H9 (cell line): ENCODE data around the gene GRAP2. TPM values are rescaled to one million over a fixed set of nuclear protein-coding genes. Genes with fewer than 3 reads are reported as not detected.

Experiments used
- DNase-seq: peaks from one replicate; pipeline ENCODE4 v3.0.0-alpha.2; 2017
- H2AFZ ChIP-seq: one replicate; pipeline ENCODE4 v1.6.1; 2013; ENCODE audit warnings: mild to moderate bottlenecking, low read length, control low read depth, moderate library complexity
- H2AK5ac ChIP-seq: 2 replicates; pipeline ENCODE4 v1.6.1; 2013; ENCODE audit warnings: low read length, control low read depth, mixed read lengths; ENCODE audit not compliant: insufficient read length
- H2BK120ac ChIP-seq: one replicate; pipeline ENCODE4 v1.6.1; 2013; ENCODE audit warnings: low read depth, mild to moderate bottlenecking, low read length, control low read depth, inconsistent platforms; ENCODE audit not compliant: poor library complexity, severe bottlenecking
- H2BK12ac ChIP-seq: 2 replicates; pipeline ENCODE4 v1.6.1; 2013; ENCODE audit warnings: low read length, control low read depth, mixed read lengths, low read depth; ENCODE audit not compliant: insufficient read length
- H2BK15ac ChIP-seq: 2 replicates; pipeline ENCODE4 v1.6.1; 2013; ENCODE audit warnings: low read depth, low read length, control low read depth
- H2BK20ac ChIP-seq: one replicate; pipeline ENCODE4 v1.6.1; 2013; ENCODE audit warnings: low read depth, mild to moderate bottlenecking, low read length, control low read depth, inconsistent platforms; ENCODE audit not compliant: poor library complexity, severe bottlenecking
- H2BK5ac ChIP-seq: 2 replicates; pipeline ENCODE4 v1.6.1; 2013; ENCODE audit warnings: low read length, control low read depth, mixed read lengths; ENCODE audit not compliant: insufficient read length
- H3K14ac ChIP-seq: 2 replicates; pipeline ENCODE4 v1.6.1; 2013; ENCODE audit warnings: low read length, control low read depth; ENCODE audit not compliant: insufficient read depth
- H3K18ac ChIP-seq: 2 replicates; pipeline ENCODE4 v1.6.1; 2013; ENCODE audit warnings: low read depth, mild to moderate bottlenecking, mixed read lengths, low read length, control low read depth; ENCODE audit not compliant: insufficient read length
- H3K23ac ChIP-seq: 2 replicates; pipeline ENCODE4 v1.6.1; 2013; ENCODE audit warnings: low read length, control low read depth, mixed read lengths, low read depth; ENCODE audit not compliant: insufficient read length
- H3K23me2 ChIP-seq: 2 replicates; pipeline ENCODE4 v1.6.1; 2013; ENCODE audit warnings: low read depth, mild to moderate bottlenecking, mixed read lengths, low read length, control low read depth; ENCODE audit not compliant: insufficient read length, poor library complexity, severe bottlenecking
- H3K27ac ChIP-seq: 2 replicates; pipeline ENCODE4 v1.5.1; 2013; ENCODE audit warnings: low read length, control low read depth, mixed read lengths, low read depth; ENCODE audit not compliant: insufficient read length
- H3K27me3 ChIP-seq: 2 replicates; pipeline ENCODE4 v1.6.1; 2013; ENCODE audit warnings: low read length, control low read depth, inconsistent platforms; ENCODE audit not compliant: insufficient read depth
- H3K4ac ChIP-seq: 2 replicates; pipeline ENCODE4 v1.6.1; 2013; ENCODE audit warnings: low read depth, mild to moderate bottlenecking, control low read depth, inconsistent platforms, low read length, moderate library complexity
- H3K4me1 ChIP-seq: 2 replicates; pipeline ENCODE4 v1.6.1; 2013; ENCODE audit warnings: low read length, control low read depth, inconsistent platforms; ENCODE audit not compliant: insufficient read depth
- H3K4me2 ChIP-seq: 2 replicates; pipeline ENCODE4 v1.6.1; 2013; ENCODE audit warnings: low read length, control low read depth, mixed read lengths; ENCODE audit not compliant: insufficient read length, insufficient read depth
- H3K56ac ChIP-seq: 2 replicates; pipeline ENCODE4 v1.6.1; 2013; ENCODE audit warnings: low read depth, mild to moderate bottlenecking, mixed read lengths, low read length, control low read depth; ENCODE audit not compliant: insufficient read length
- H3K79me1 ChIP-seq: 2 replicates; pipeline ENCODE4 v1.6.1; 2013; ENCODE audit warnings: low read depth, mild to moderate bottlenecking, moderate library complexity, low read length, control low read depth, inconsistent platforms; ENCODE audit not compliant: insufficient read depth, poor library complexity, severe bottlenecking
- H3K79me2 ChIP-seq: 2 replicates; pipeline ENCODE4 v1.6.1; 2013; ENCODE audit warnings: low read length, control low read depth, inconsistent platforms; ENCODE audit not compliant: insufficient read depth
- H3K9ac ChIP-seq: 2 replicates; pipeline ENCODE4 v1.6.1; 2013; ENCODE audit warnings: low read length, control low read depth, mixed read lengths; ENCODE audit not compliant: insufficient read length; ENCODE audit errors: extremely low read depth
- H3K9me3 ChIP-seq: one replicate; pipeline ENCODE4 v1.6.1; 2013; ENCODE audit warnings: low read depth, low read length, inconsistent platforms; ENCODE audit not compliant: control insufficient read depth
- H3T11ph ChIP-seq: one replicate; pipeline ENCODE4 v1.6.1; 2013; ENCODE audit warnings: mild to moderate bottlenecking, low read length, control low read depth, inconsistent platforms
- H4K20me1 ChIP-seq: one replicate; pipeline ENCODE4 v1.6.1; 2013; ENCODE audit not compliant: control insufficient read depth, insufficient read length, insufficient read depth
- H4K5ac ChIP-seq: 2 replicates; pipeline ENCODE4 v1.6.1; 2013; ENCODE audit warnings: low read depth, mild to moderate bottlenecking, mixed read lengths, low read length, control low read depth; ENCODE audit not compliant: insufficient read length
- H4K8ac ChIP-seq: replicated peaks from 2 replicates; pipeline ENCODE4 v1.6.1; 2013; ENCODE audit warnings: low read length, control low read depth, mixed read lengths, low read depth; ENCODE audit not compliant: insufficient read length
- H4K91ac ChIP-seq: 2 replicates; pipeline ENCODE4 v1.6.1; 2013; ENCODE audit warnings: low read depth, mild to moderate bottlenecking, moderate library complexity, mixed read lengths, low read length, control low read depth; ENCODE audit not compliant: insufficient read length
- H3K27ac Mint-ChIP-seq, 3 experiments: 2 replicates in 2 of 3; 3 replicates in 1 of 3; pipeline ENCODE4 v1.8.0; 2020 to 2021; ENCODE audit warnings: mixed read lengths in 3 of 3, mild to moderate bottlenecking in 1 of 3, moderate library complexity in 1 of 3
- H3K27me3 Mint-ChIP-seq: 2 replicates; pipeline ENCODE4 v1.8.0; 2021; ENCODE audit warnings: low read depth, mild to moderate bottlenecking, moderate library complexity, mixed read lengths
- H3K36me3 Mint-ChIP-seq, 3 experiments: 2 replicates in 2 of 3; 3 replicates in 1 of 3; pipeline ENCODE4 v1.8.0; 2020 to 2021; ENCODE audit warnings: low read depth in 3 of 3, mixed read lengths in 3 of 3; ENCODE audit not compliant: insufficient read depth in 1 of 3
- H3K4me1 Mint-ChIP-seq, 2 experiments: 2 replicates each; pipeline ENCODE4 v1.8.0; 2020; ENCODE audit warnings: mixed read lengths in 2 of 2
- H3K4me3 Mint-ChIP-seq, 2 experiments: 2 replicates in 1 of 2; 3 replicates in 1 of 2; pipeline ENCODE4 v1.8.0; 2020 to 2021; ENCODE audit warnings: mild to moderate bottlenecking in 2 of 2, mixed read lengths in 2 of 2, moderate library complexity in 1 of 2
- H3K9me3 Mint-ChIP-seq, 2 experiments: 2 replicates in 1 of 2; 3 replicates in 1 of 2; pipeline ENCODE4 v1.8.0; 2020; ENCODE audit warnings: mild to moderate bottlenecking in 2 of 2, mixed read lengths in 2 of 2, moderate library complexity in 1 of 2
- WGBS: extraction: QIAGEN DNeasy Blood & Tissue Kit; methylation state at CpG from one replicate; pipeline ENCODE4 v1.1.7; 2013; ENCODE audit warnings: missing lambda C conversion rate, low lambda C conversion rate, mixed read lengths; ENCODE audit not compliant: insufficient read length; ENCODE audit errors: extremely low coverage; 5-methylcytosine and 5-hydroxymethylcytosine counted together
- total RNA-seq: library from RNA; stranded (reverse); gene quantifications from 2 replicates; pipeline ENCODE4 v1.2.1, GENCODE V29; 2021
- TF ChIP-seq, protein P1 (sequence below): fragments of 200-600 bp; sonication (generic); conservative IDR thresholded peaks from 3 replicates; pipeline ENCODE4 v1.8.0; 2021; ENCODE audit warnings: antibody characterized with exemption, mild to moderate bottlenecking

The GRAP2 gene
- total RNA-seq, 1 experiment from 2014 or later = not detected

DNA sequence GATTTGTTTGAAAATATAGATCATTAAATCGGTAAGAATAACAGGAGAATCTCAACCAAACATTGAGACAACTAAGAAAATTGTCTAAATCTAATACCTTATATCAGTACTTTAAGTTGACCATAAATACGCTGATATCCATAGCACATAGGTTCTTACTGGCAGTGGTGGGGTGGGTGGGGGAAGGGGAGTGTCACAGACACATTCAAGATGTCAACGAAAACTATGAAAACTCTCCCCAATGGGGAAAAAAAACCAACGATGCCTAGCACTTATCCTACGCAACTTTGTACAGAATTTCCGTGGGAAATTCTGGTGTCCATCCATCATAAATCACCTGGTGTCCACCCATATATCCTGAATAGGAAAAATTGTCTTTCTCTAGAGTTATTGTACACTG is 6.2 kb downstream of the GRAP2 start:
- no peak overlapping the region for H3K4ac ChIP-seq
- no peaks in the 10 kb centered on the region for H3K4me1 ChIP-seq
- no peaks in the 10 kb centered on the region for H3K27me3 ChIP-seq
- H3K4me2 ChIP-seq = no peak overlapping the region
- Mint-ChIP-seq H3K27me3 (peaks cover 5% of the 10 kb centered on the region; the same call in 1 of the 2 replicates), H3K4me1 (peaks cover 9 to 16% of the 10 kb centered on the region in 2 experiments), H3K4me3 (no peak overlapping the region; a peak in 1 of 5 replicates), H3K9me3 (no peaks in the 10 kb centered on the region), H3K27ac (no peak overlapping the region), H3K36me3 (no peaks in the 10 kb centered on the region)
- no peak overlapping the region for H4K5ac ChIP-seq
- no peak overlapping the region for H4K91ac ChIP-seq
- no peak overlapping the region for H2BK12ac ChIP-seq
- H4K8ac ChIP-seq = no peak overlapping the region
- no peak overlapping the region for H2AK5ac ChIP-seq
- WGBS = no CpG with 5 or more reads among the region's 6 CpGs
- H3T11ph ChIP-seq = no peak overlapping the region
- H3K23me2 ChIP-seq = no peaks in the 10 kb centered on the region
- H3K56ac ChIP-seq = no peak overlapping the region
- no peak overlapping the region for H3K9ac ChIP-seq
- no peaks in the 10 kb centered on the region for H4K20me1 ChIP-seq
- TF ChIP-seq, protein P1, sequence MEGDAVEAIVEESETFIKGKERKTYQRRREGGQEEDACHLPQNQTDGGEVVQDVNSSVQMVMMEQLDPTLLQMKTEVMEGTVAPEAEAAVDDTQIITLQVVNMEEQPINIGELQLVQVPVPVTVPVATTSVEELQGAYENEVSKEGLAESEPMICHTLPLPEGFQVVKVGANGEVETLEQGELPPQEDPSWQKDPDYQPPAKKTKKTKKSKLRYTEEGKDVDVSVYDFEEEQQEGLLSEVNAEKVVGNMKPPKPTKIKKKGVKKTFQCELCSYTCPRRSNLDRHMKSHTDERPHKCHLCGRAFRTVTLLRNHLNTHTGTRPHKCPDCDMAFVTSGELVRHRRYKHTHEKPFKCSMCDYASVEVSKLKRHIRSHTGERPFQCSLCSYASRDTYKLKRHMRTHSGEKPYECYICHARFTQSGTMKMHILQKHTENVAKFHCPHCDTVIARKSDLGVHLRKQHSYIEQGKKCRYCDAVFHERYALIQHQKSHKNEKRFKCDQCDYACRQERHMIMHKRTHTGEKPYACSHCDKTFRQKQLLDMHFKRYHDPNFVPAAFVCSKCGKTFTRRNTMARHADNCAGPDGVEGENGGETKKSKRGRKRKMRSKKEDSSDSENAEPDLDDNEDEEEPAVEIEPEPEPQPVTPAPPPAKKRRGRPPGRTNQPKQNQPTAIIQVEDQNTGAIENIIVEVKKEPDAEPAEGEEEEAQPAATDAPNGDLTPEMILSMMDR = no peak
- H3K14ac ChIP-seq = no peak overlapping the region
- DNase-seq = no peak
- no peaks in the 10 kb centered on the region for H3K79me1 ChIP-seq
- no peak overlapping the region for H3K18ac ChIP-seq
- no peak overlapping the region for H3K27ac ChIP-seq
- no peaks in the 10 kb centered on the region for H3K79me2 ChIP-seq
- H2BK120ac ChIP-seq = no peak overlapping the region
- H2BK5ac ChIP-seq = no peak overlapping the region
- no peak overlapping the region for H2BK15ac ChIP-seq
- no peaks in the 10 kb centered on the region for H3K9me3 ChIP-seq
- no peak overlapping the region for H2BK20ac ChIP-seq
- no peak overlapping the region for H2AFZ ChIP-seq
- no peak overlapping the region for H3K23ac ChIP-seq
